Immature natural killer cell (primary cell): ENCODE results near the gene POU3F1. TPM values are rescaled to one million over a fixed set of nuclear protein-coding genes. Genes with fewer than 3 reads are reported as not detected.

Experiments used
- DNase-seq, 3 donors: peaks; one replicate each; pipeline ENCODE4 v3.0.0; 2022; ENCODE audit warnings: mixed read lengths in 1 of 3
- H3K27ac Mint-ChIP-seq, 6 donors: one replicate each; pipeline ENCODE4 v1.8.0; 2020; ENCODE audit warnings: mixed read lengths in 6 of 6, mild to moderate bottlenecking in 5 of 6, inconsistent platforms in 4 of 6, moderate library complexity in 3 of 6
- H3K27me3 Mint-ChIP-seq, 3 donors: one replicate each; pipeline ENCODE4 v1.8.0; 2020 to 2021; ENCODE audit warnings: low read depth in 3 of 3, mild to moderate bottlenecking in 3 of 3, mixed read lengths in 3 of 3, moderate library complexity in 3 of 3, inconsistent platforms in 1 of 3
- H3K36me3 Mint-ChIP-seq, 3 donors: one replicate each; pipeline ENCODE4 v1.8.0; 2020; ENCODE audit warnings: mixed read lengths in 3 of 3, inconsistent platforms in 2 of 3, mild to moderate bottlenecking in 2 of 3
- H3K4me1 Mint-ChIP-seq, 2 donors: one replicate each; pipeline ENCODE4 v1.8.0; 2020; ENCODE audit warnings: inconsistent platforms in 2 of 2, mild to moderate bottlenecking in 2 of 2, mixed read lengths in 2 of 2, moderate library complexity in 1 of 2
- H3K4me3 Mint-ChIP-seq, 5 donors: one replicate each; pipeline ENCODE4 v1.8.0; 2020; ENCODE audit warnings: mild to moderate bottlenecking in 5 of 5, mixed read lengths in 5 of 5, inconsistent platforms in 3 of 5, moderate library complexity in 3 of 5
- H3K9me3 Mint-ChIP-seq, 6 donors: one replicate each; pipeline ENCODE4 v1.8.0; 2020; ENCODE audit warnings: mild to moderate bottlenecking in 6 of 6, mixed read lengths in 6 of 6, inconsistent platforms in 4 of 6, moderate library complexity in 3 of 6
- polyA plus RNA-seq, 3 donors: library from polyadenylated mRNA; unstranded; fragments of 300-500 nt; fragmentation: Illumina TruSeq; gene quantifications; one replicate each; pipeline ENCODE4 v1.2.3, GENCODE V29; 2021

POU3F1 gene
- polyA plus RNA-seq, 3 donors from 2014 or later = 0.14 to 0.43 TPM; not detected in 1

DNA sequence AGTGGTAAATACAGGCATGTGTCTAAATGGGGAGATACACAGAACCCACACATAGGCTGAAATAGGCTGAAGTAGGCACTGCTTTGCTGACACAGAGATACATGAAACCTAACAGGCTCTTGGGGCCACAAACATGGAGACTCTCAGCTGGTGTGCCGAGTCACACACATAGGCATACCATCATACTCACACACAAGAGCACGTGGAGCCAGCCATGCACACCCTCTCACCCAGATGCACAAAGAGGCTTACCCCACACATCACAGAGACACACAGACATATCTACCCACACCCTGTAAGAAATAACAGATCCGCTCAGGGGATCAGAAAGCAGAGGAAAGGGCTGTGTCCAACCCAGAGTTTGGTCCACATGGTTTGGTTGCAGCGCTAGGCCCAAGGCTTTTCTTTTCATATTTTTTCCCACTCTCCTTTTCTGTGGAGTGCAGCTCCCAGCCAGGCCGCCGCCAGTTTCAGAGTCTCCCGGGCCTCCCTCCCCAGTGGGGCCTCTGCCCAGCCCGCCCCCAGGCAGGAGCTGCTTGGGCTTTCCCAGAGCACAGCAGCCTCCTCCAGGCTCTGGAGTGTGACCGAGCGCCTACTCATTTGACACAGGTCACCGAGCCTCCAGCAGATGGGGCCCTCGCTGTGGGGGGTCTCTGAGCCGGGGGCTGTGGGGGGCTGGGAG, 3.9 kb upstream of the POU3F1 start:
- peaks cover 0 to 2% (median 0%) of the 10 kb centered on the region in 6 donors for H3K9me3 Mint-ChIP-seq
- no peak overlapping the region for H3K4me3 Mint-ChIP-seq
- no peak for DNase-seq
- no peak overlapping the region for H3K27ac Mint-ChIP-seq
- H3K27me3 Mint-ChIP-seq = peaks cover 0 to 15% (median 8%) of the 10 kb centered on the region in 3 donors
- peaks cover 7 to 8% of the 10 kb centered on the region in 2 donors for H3K4me1 Mint-ChIP-seq
- no peaks in the 10 kb centered on the region for H3K36me3 Mint-ChIP-seq

DNA sequence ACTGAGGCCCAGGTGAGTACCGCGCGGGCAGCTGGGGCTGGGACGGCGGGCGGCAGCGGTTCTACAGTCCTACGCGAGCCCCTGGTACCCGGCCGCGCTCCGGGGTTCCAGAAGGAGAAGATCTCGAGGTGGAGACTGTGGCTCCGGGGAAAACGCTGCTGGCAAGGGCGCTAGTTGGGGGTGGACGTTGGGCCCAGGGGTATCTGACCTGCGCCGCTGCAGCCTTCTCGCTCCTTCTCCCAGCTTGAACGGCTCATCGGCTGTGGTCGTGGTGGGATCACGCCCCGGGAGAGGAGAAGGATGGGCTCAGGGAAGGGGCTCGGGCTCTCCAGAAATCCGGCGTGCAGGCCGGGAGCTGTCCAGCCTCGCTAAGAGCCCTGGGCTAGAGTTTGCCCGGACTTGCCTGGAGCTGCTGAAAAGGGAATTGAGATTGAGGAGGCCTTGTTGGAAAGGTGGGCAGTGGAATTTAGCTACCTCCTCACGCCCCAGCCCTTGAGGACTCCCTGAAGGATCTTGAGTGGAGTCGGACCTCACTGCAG, 1.1 kb upstream of the POU3F1 start:
- Mint-ChIP-seq H3K27ac (no peak overlapping the region), H3K36me3 (no peaks in the 10 kb centered on the region), H3K4me3 (peak overlapping the region; percentile 69 to 77 (median 76)), H3K9me3 (no peaks in the 10 kb centered on the region), H3K27me3 (peaks cover 7 to 25% (median 16%) of the 10 kb centered on the region in 3 donors), H3K4me1 (peaks cover 12 to 15% of the 10 kb centered on the region in 2 donors)
- DNase-seq = peak in 1 of 3 donors; percentile 3

DNA sequence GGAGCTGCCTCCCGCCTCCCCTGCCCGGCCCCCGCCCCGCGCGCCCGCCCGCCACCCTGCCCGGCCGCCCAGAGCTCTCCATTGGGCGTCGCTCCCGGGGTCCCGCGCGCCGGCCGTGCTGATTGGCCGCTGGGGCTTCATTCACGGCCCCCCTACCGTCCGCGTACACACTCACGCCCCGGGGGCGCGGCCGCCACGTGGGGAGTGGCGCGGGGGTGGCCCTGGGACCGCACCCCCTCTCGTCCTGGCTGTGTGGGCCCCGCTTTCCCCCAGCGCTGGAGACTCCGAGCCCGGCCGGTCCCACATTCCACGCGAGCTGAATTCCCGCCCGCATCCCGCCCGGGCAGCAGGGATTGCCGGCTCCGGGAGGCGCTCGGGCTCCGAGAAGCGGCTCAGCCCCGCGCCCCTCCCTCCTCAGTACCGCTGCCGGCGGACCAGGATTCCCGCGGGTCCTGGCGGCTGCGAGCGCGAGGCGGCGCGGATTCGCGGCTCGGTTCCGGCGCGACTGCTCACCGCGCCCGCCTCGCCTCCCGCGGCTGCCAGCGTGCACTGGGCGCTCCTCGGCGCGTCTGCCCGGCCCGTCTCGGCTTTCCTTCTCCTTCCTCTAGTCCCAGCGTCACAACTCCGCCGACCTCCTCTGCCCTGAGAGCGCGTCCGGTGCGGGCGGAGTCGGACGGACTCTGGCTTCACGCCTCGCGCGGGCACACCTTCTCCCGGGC, 450 bp upstream of the POU3F1 start:
- peak; percentile 73 to 78 (median 76) for DNase-seq
- H3K4me3 Mint-ChIP-seq = peak overlapping the region; percentile 69 to 77 (median 76)
- peaks cover 9 to 29% (median 18%) of the 10 kb centered on the region in 3 donors for H3K27me3 Mint-ChIP-seq
- peaks cover 12 to 14% of the 10 kb centered on the region in 2 donors for H3K4me1 Mint-ChIP-seq
- H3K27ac Mint-ChIP-seq = no peak overlapping the region
- no peaks in the 10 kb centered on the region for H3K36me3 Mint-ChIP-seq
- H3K9me3 Mint-ChIP-seq = no peaks in the 10 kb centered on the region

DNA sequence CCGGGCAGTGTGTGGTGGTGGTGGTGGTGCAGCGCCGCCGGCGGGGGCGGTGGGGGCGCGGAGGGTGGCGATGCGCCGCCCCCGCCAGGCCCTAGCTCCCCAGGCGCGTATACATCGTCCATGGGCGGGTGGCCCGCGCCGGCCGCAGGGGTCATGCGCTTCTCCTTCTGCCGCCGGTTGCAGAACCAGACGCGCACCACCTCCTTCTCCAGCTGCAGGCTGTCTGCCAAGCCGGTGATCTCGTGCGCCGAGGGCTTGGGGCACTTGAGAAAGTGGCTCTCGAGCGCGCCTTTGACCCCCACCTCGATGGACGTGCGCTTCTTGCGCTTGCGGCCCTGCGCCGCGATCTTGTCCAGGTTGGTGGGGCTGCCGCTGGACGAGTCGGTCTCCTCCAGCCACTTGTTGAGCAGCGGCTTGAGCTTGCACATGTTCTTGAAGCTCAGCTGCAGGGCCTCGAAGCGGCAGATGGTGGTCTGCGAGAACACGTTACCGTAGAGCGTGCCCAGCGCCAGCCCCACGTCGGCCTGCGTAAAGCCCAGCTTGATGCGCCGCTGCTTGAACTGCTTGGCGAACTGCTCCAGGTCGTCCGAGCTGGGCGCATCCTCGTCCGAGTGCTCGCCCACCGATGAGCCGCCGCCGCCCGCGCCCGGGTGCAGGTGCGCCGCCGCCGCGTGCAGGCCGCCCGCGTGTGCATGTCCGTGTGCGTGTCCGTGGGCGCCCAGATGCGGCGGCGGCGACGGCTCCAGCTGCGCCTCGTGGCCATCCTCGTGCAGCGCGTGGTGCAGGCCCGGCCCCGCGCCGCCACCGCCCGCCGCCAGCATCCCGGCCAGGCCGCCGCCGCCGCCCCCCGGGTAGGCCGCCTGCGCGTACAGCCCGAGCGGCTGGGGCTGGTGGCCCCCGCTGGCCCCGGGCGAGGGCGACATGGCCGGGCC, 926 bp downstream of the POU3F1 start:
- Mint-ChIP-seq H3K9me3 (no peaks in the 10 kb centered on the region), H3K36me3 (no peaks in the 10 kb centered on the region), H3K27me3 (peaks cover 9 to 29% (median 27%) of the 10 kb centered on the region in 3 donors), H3K4me1 (peaks cover 12 to 14% of the 10 kb centered on the region in 2 donors), H3K4me3 (peak overlapping the region; percentile 54 to 73 (median 59)), H3K27ac (no peak overlapping the region)
- peak in 1 of 3 donors; percentile 12 for DNase-seq

DNA sequence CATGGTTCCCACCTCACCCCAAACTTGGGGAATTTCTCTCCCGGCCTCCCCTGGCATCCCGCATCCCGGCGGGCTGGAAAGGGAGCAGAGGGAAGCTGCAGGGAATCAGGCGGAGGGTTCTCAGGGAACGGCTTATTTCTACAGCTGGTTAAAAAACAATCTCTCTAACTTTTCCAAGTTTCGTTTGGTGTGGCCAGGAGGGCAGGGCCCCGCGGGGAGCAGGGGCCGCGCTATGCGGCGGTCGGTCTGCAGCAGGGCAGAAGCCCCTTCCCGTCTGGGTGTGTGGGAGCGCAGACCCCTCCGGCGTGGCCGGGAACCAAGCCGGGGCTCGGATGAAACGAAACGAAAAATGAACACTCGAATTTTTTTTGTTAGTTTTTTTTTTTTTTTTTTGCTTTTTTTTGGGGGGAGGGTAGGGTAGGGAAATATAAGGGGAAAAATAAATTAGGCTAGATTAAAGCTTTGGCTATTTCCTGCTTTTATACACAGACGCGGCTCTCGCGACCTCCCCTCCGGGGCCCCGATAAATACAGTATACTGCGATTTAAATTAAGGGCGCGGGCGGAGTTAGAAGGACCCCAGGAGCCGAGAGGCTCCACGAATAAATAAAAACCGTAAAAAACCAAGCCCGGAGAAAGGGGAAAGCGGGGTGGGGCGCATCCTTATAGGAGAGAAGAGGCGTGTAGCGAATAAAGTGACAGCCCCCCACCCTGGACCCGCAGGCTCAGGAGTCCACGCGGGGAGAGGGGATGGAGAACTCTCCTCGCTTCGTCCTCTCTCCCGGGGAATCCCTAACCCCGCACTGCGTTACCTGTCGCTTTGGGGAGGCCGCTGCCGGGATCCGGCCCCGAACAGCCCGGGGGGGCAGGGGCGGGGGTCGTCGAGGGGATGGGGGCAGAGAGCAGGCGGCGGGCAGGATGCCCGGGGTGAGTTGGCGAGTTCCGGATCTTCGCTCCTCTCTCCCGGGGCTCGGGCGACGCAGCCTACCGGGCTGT, 2.1 kb downstream of the POU3F1 start:
- Mint-ChIP-seq H3K27ac (no peak overlapping the region), H3K36me3 (no peaks in the 10 kb centered on the region), H3K9me3 (no peaks in the 10 kb centered on the region), H3K27me3 (peaks cover 9 to 32% (median 21%) of the 10 kb centered on the region in 3 donors), H3K4me3 (peak overlapping the region; percentile 68 to 86 (median 77)), H3K4me1 (peaks cover 12 to 14% of the 10 kb centered on the region in 2 donors)
- DNase-seq = no peak

DNA sequence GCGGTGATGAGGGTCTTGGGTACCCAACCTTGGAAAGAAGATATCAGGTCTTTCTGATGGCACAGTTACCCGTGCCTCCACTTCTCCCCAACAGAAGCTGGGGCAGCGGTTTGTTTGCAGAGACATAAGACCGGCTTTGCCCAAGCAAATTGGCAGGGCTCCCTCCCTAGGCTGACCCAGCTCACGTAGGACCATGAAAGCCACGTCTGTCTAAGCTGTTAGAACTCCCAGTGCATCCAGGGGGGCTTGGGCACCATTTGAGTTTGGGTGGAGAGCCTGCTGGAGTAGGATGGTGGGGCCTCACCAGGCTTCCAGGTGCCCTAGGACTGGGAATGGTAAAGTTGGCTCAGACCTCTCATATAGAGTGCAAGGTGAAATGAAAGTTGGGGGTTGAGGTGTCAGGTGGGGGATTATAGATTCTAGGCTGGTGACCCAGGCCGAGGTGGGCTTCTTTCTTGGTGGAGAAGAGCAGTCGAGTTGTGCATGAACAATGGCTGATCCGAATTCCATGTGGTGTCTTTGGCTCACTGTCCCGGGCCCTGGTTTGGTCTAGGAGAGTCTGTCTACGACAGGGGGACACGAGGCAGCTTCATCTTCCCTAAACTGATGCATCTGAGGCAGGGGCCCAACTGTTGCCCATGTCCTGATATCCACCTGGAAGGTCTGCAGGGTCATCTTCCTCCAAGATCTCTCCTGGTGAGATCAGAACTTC, 3.4 kb downstream of the POU3F1 start:
- no peaks in the 10 kb centered on the region for H3K9me3 Mint-ChIP-seq
- no peak for DNase-seq
- no peak overlapping the region for H3K27ac Mint-ChIP-seq
- peaks cover 12 to 14% of the 10 kb centered on the region in 2 donors for H3K4me1 Mint-ChIP-seq
- H3K36me3 Mint-ChIP-seq = no peaks in the 10 kb centered on the region
- H3K27me3 Mint-ChIP-seq = peaks cover 9 to 32% (median 19%) of the 10 kb centered on the region in 3 donors
- peak overlapping the region in 4 of 5 donors; percentile 3 to 24 (median 18) for H3K4me3 Mint-ChIP-seq

DNA sequence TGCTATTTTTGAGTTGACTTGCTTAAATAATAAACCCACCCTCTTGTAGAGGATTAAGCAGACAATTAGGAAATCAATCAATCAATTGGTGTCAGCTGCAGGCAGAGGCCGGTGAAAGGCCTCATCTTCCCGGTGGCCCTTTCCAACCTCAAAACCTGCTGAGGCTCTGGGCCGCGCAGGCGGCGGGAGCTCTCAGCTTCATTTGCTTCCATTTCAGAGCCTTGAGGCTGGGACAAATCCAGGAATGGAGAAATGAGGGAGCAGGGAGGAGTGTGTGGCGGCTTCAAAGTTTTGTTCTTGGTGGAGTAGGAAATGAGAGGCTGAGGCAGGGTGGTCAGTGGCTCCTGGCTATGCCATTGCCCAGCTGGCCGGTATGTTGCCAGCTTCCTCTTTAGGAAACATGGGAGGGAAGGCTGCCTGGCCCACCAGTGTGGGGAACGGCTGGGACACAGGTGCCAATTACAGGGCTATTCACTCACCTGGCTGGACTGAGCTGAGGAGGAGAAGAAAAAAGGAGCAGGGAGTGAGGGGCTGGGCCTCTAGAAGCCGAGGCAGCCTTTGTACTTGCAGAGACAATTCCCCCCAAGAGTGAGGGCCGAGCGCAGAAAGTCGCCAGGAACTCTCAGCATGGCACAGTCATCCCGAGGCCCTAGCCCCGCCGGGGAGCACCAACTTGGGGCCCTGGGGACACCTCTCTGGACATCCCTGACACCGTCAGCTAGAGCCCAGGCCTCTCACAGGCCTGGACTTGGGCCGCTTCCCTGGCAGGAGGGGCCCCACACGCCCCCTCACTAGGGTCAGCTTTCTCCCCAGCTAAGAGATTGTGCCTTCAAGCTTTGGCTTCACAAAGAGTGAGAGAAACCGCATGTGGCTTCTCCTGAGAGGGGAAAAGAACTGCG, 4.4 kb downstream of the POU3F1 start:
- peak overlapping the region in 1 of 5 donors; percentile 60 for H3K4me3 Mint-ChIP-seq
- peaks cover 12 to 14% of the 10 kb centered on the region in 2 donors for H3K4me1 Mint-ChIP-seq
- H3K9me3 Mint-ChIP-seq = no peaks in the 10 kb centered on the region
- no peaks in the 10 kb centered on the region for H3K36me3 Mint-ChIP-seq
- no peak overlapping the region for H3K27ac Mint-ChIP-seq
- DNase-seq = no peak
- peaks cover 9 to 32% (median 19%) of the 10 kb centered on the region in 3 donors for H3K27me3 Mint-ChIP-seq

DNA sequence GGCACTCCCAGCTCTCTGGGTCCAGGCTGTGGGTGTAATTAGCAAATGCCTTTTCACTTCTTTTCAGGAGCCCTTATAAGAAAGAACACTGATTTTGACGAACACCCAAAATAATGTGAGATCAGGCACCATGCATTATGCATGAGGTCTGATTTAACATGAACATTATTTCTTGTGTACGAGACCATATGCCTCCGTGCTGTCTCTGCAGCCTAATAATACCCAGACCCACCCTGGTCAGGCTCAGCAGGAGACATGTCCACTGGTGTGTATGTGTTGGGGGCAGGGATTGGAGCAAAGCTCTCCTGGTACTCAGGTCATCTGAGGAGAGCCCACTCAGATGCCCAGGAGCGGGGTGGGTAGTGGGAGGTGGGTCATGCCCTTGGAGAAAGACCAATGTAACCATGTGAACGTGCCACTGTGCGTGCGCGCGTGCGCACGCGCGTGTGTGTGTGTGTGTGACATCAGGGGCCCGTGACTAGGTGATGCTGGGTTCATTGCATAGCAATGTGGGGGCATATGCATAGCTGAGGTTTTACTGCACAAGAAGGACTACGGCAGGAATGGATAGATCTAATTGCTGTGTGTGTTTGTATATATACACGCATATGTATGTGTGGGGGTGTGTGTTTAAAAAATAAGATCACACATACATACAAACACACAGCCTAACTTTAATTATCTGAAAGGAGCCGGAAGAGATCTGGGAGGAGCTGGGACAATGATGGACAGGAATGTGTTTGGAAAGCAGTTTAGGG, 7.1 kb downstream of the POU3F1 start:
- H3K4me3 Mint-ChIP-seq = no peak overlapping the region
- H3K36me3 Mint-ChIP-seq = no peaks in the 10 kb centered on the region
- DNase-seq = no peak
- peaks cover 7 to 10% of the 10 kb centered on the region in 2 donors for H3K4me1 Mint-ChIP-seq
- peaks cover 9 to 29% (median 16%) of the 10 kb centered on the region in 3 donors for H3K27me3 Mint-ChIP-seq
- H3K9me3 Mint-ChIP-seq = no peaks in the 10 kb centered on the region
- no peak overlapping the region for H3K27ac Mint-ChIP-seq

DNA sequence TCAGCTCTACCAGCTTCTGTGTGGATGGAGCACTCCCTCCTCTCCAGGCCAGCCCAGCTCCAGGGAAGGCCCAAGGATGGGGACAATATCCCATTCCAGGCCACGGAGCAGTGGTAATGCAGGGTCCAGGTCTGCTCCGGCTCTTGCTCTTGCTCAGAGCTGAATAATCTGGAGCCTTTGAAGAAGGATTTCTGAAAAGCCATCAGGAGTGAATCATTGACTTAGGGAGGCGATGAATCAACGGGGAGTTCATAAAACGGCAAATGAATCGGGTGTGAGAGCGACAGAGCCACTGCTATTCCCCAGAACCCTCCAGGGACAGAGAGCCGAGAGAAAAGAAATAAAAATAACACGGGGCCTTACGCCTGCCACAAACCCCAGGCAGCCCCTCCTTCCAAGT, 7.7 kb downstream of the POU3F1 start:
- Mint-ChIP-seq H3K27me3 (peaks cover 5 to 25% (median 9%) of the 10 kb centered on the region in 3 donors), H3K4me3 (no peak overlapping the region), H3K4me1 (peaks cover 3 to 4% of the 10 kb centered on the region in 2 donors), H3K36me3 (no peaks in the 10 kb centered on the region), H3K27ac (no peak overlapping the region), H3K9me3 (no peaks in the 10 kb centered on the region)
- DNase-seq = no peak

DNA sequence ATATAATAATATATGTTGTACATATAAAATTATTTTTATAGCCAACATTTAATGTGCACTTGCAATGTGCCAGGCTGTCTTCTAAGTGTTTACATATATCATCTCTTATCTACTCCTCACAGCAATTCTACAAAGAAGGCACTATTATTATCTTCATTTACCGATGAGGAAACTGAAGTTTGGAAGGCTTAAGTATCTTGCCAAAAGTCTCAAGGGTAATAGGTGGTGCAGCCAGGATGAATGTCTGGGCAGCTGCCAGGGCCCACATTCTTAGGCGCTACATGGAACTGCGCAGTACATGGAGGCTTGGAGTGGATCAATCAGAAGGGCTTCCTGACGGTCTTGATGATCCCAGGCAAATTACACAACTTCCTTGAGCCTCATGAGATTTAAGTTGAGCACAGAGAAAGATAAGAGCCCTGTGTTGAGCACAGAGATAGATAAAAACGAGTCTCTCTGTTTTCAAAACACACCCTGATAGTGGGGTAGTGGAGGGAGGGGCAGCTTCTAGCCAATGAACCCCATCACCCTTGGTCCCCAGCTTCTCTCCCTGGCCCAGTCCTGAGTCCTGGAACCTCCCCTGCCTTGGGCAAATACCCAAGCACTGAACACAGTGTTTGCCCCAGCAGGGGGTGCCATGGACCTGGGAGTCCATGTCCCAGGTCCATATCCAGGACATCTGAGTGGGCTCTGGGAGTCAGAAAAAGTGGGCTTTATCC, 9.2 kb downstream of the POU3F1 start:
- Mint-ChIP-seq H3K27ac (no peak overlapping the region), H3K4me1 (no peaks in the 10 kb centered on the region), H3K27me3 (peaks cover 2 to 15% (median 5%) of the 10 kb centered on the region in 3 donors), H3K9me3 (no peaks in the 10 kb centered on the region), H3K4me3 (no peak overlapping the region), H3K36me3 (no peaks in the 10 kb centered on the region)
- DNase-seq = no peak
